Stimulated activated CD4-positive, alpha-beta T cell treated with anti-CD3 and anti-CD28 coated beads, Interleukin-12 subunit alpha, Interleukin-12 subunit beta, amount 100 ng/mL, for 48 hours (primary cell): ENCODE measurements around the gene POLK.
"Not testable (repeated sequence)": the region's sequence is repeated elsewhere in the genome, so short reads cannot be mapped to it uniquely, and the experiment has no call there.

Source experiments
- DNase-seq, 3 donors: peaks; one replicate each; pipeline ENCODE4 v3.0.0-alpha.2; 2020; ENCODE audit warnings: low read depth in 2 of 3, low spot score in 1 of 3

Gene POLK

DNA sequence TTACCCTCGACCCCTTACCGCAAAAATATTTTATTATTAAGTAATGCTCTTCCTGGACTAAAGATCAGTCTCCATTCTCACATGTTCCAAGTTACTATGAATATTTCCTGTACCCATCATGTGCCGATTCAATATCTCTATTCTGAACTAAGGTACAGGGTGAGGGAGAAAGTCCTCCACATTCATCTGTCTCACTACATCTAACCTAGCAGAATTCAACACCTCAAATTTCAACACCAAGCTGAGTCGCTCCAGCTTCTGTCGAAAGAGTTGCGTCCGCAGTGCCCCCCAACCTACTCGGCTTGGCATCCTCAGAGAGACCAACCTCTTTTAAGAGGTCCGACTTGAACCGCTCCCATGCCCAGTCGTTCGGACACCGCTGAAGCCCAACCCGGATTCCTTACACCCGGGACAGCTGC, 1.3 kb upstream of the POLK start:
- DNase-seq = no peak

DNA sequence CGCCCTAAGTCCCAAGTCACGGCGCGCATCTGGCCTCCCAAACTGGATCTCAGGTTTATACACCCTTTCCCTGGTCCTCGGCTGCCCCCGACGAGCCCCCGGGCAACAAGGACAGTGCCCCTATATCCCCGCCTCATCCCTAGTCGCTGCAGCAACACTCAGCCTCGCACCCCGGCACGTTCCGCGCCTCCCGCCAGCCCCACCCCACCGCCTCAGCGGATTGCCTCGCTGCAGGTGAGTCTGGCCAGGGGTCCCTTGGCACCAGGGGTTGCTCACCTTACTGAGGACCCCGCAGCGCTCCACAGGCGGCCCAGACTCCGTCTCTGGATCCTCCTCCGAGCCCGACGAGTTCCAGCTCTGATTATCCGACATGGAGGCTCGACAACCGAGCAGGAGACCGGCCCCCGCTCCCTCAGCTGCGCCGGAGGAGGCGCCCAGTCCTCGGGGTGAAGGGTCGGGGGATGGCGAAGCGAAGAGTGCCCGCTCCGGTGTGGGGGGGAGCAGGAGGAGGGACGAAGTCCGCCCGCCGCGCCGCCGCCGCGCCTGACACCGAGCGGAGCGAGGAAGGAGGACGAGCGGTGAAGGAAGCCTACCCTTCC, 756 bp upstream of the POLK start:
- DNase-seq = peak in 2 of 3 donors; percentile 7 to 21

DNA sequence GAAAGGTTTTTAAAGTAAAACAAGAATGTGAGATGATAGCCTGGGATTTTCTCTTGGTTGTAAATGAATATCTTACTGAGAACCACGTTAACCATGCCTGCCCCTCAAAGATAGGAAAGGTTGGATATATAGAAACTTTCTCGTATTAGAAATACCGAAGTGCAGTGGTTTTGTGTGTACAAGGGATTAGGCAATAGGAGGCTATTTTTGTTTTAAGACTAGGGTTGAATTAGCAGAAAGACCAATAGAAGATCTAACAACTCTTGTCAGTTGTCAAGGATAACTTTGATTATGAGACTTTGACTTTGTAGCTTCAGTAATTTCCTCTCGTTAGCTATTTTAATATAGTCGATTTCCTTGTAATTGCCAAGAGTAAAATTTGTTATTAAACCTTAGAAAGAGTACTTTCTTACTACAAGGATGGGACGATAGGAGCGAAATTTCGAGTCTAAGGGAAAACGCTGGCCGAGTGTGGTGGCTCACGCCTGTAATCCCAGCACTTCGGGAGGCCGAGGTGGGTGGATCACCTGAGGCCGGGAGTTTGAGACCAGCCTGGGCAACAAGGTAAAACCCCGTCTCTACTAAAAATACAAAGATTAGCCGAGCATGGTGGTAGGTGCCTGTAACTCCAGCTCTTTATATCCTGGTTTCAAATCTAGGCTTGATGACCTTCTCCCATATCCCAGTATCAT, 838 bp downstream of the POLK start:
- no peak for DNase-seq

DNA sequence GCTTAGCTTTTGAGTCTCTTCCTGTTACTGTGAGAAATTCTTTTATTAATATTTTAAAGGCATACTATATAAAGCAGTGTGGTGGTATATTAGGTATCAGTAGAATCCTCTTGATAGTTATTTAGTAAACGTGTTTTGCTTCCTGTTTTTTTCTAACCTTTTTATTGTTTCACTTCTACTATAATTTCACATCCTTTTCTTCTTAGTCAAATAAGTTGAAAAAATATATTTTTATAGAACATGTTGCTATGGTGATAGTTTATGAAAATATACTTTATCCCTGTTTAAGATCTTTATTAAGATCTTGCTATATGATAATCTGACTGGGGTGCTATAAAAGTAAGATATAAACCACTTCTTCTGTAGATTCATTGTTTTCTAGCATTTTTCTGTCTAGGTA, 2.1 kb downstream of the POLK start:
- DNase-seq = no peak

DNA sequence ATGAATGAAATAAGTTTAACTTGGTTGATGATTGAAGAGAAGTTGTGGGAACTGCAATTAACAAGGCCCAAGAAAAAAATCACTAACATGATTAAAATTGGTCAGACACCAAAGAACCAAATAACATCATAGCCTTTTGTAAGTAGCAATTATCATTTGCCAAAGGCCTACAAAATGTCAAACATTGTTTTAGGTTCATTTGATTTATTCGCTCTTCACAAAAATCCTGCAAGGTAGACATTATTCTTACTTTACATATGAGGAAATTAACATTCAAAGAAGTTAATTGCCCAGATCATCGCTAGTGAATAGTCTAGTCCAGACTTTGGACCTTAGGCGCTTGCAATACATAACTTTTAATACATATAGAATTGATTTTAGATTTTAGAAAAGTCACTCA, 2.6 kb downstream of the POLK start:
- no peak for DNase-seq

DNA sequence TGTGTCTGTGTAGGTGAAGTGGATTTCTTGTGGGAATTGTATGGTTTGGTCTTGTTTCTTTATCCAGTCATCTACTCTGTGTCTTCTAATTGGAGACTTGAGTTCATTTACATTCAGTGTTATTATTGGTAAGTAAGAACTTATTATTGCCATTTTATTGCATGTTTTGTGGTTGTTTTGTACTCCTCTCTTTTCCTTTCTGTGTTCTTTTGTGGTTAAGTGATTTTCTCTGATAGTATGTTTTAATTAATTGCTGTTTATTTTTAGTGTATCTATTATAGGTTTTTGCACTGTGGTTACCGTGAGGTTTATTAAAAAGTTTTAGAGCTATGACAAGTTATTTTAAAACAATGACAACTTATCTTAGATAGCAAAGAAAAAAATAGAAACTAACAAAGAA, 8.1 kb downstream of the POLK start:
- DNase-seq = no peak

DNA sequence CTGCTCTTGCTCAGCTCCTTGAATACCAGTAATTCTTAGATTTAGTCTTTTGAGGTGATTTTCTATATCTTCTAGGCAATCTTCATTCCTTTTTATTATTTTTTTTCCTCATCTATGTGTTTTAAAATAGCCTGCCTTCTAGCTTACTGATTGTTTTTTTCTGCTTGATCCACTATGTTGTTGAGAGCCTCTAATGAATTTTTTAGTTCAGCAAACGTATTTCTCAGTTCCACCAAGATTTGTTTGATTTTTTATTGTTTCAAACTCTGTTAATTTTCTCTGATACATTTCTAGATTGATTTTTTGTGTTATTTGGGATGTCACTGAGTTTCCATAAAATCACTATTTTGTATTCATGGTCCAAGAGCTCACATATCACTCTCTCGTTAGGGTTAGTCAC, 9.5 kb downstream of the POLK start:
- no peak for DNase-seq

DNA sequence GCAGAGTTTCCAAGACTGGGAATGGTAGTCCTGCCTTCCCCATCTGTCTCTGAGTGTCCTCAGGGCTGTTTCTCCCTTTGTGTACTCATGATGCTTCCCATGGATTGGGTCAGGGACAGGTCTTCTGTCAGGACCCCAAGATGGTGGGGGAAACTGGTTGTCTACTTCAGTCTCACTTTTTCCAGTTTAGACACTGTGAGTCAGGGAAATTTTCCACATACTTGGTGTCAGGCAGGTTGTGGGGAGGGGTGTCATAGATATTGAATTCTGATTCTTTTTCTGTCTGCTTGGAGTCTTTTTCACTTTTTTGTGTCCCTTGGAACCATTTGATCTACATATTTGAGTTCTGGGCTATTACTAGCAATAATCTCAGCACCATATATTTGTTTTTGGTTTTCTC, 10.3 kb downstream of the POLK start:
- DNase-seq = no peak

DNA sequence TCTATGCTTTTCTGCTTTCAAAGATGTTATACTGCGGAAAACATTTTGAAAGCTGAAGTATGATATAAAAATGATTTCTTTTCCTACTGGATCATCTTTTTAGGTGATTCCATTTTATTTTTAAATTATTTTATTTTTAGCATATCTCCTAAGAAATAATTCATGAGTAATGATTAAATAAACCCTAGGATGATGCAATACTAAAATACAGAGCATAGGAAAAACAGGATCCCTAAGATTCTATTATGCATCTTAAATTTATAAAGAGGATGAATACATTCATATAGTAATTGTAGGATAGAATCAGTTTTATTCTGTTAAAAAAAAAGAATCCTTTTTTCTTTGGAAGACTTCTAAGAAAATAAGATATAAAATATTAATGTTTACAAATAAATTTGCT, 10.9 kb downstream of the POLK start:
- DNase-seq = no peak

DNA sequence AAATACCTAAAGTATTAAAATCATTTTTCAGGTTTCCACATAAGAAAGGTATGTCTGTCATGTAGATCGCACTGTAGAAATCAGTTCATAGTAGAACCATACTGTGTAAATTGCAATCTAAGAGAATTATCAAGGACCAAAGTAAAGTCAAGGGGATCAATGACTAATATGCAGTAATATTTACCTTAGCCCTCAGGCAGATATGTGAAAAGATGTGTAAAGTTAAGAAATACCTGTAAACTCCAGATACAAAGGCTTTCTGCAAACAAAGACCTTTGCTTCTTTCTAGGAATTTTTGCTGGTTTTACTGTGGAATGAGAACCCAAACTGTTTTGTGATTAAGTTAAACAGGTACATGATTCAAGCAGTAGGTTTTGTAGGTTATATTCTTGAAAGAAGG, 11.6 kb downstream of the POLK start:
- no peak for DNase-seq

DNA sequence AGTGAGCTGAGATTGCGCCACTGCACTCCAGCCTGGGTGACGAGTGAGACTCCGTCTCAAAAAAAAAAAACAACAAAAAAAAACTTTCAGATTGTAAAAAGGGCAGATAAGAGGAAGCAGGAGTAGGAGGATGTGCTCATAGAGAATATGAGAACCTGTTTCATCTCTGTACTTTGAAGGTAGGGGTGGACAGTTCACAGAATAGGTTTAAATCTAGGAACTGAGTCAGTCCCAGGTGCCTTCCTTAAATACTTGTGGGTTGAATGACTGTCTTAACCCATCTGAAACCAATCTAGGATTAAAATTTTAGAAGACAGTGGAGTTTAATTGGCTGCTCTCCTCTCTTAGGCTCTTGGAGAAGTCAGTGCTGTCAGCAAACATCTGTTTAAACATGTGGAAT, 12.4 kb downstream of the POLK start:
- no peak for DNase-seq

DNA sequence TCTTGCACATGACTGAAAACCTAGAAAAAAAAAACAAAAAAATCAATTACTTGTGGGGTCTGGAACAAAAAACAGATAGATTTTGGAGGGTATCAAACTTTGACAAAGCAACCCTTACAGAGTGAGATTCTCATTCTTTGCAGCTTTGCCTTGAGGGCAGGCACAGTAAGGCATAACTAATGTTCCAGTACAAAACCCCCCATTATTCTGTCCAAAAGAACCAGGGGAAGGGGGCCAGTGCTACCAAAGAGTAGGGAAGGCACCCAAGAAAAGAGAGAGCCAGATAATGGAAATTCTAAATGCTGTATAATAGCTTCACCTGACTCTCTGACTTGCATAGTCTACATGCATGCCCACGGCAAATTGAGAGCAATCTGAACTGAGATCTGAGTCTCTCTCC, 12.9 kb downstream of the POLK start:
- no peak for DNase-seq

DNA sequence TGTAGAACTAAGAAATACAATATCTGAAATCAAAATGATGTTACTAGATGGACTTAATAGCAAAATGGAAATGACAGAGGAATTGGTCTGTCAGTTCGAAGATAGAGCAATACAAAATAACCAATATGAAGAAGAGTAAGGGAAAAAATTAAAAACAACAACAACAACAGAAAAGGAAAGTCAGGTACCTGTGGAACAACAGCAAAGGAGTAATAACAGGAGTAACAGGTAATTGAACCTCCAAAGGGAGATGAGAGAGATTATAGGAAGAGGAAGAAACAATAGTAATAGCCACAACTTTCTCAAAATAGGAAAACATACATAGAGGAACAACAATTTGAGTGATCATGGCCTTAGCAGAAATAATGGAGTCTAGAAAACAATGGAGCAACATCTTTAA, 13.7 kb downstream of the POLK start:
- DNase-seq = no peak

DNA sequence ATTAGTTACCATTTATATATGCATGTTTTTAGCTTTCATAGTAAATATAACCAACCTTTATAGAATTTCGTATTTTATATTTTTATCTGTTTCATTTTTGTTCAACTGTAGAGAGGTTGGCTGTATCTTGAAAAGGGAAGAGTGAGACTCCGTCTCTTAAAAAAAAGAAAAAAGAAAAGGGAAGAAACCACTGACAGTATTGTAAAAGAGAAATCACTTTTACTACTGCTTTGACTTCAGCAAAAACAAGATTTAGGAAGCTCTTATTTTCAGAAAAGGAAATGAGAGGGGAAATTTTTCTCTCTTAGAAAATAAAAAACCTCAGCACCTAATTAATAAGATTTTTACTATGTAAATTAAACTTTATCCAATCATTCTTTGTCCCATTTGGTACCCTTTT, 14.4 kb downstream of the POLK start:
- no peak for DNase-seq

DNA sequence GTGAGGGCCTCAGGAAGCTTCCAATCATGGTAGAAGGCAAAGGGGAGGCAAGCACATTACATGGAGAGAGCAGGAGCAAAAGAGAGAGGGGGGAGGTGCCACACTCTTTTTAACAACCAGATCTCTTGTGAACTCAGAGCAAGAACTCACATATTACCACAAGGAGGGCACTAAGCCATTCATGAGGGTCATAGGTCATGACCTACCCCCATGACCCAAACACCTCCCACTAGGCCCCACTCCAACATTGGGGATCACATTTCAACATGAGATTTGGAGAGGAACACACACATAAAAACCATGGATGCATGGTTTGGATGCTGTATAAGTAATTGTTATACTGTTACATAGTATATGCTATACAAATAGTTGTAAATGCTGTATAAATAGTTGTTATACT, 17.5 kb downstream of the POLK start:
- no peak for DNase-seq

DNA sequence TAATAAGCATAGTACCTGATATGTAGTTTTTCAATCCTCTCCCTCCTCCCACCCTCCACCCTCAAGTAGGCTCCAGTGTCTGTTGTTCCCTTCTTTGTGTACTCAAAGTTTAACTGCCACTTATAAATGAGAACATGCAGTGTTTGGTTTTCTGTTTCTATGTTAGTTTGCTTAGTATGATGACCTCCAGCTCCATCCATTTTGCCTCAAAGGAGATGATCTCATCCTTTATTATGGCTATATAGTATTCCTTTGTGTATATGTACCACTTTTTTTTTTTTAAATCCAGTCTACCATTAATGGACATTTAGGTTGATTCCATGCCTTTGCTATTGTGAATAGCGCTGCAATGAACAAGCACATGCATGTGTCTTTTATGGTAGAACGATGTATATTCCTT, 20.5 kb downstream of the POLK start:
- no peak for DNase-seq

DNA sequence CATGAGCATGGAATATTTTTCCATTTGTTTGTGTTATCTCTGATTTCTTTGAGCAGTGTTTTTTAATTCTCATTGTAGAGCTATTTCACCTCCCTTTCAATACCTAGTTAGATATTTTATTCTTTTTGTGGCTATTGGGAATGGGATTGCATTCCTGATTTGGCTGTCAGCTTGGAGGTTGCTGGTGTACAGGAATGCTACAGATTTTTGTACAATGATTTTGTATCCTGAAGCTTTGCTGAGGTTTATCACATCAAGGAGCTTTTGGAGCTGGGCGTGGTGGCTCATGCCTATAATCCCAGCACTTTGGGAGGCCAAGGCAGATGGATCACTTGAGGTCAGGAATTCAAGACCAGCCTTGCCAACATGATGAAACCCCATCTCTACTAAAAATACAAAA, 22.0 kb downstream of the POLK start:
- DNase-seq = not testable (repeated sequence)

DNA sequence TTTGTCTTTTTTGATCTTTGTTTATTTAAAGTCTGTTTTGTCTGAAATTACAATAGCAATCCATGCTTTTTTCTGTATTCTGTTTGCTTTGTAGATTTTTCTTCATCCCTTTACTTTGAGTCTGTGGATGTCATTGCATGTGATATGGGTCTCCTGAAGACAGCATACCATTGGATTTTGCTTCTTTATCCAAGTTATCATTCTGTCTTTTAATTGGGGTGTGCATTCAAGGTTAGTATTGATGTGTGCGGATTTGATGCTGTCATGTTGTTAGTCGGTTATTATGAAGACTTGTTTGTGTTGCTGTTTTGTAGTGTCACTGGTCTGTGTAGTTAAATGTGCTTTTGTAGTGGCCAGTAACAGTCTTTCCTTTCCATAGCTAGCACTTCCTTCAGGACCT, 23.0 kb downstream of the POLK start:
- DNase-seq = no peak

DNA sequence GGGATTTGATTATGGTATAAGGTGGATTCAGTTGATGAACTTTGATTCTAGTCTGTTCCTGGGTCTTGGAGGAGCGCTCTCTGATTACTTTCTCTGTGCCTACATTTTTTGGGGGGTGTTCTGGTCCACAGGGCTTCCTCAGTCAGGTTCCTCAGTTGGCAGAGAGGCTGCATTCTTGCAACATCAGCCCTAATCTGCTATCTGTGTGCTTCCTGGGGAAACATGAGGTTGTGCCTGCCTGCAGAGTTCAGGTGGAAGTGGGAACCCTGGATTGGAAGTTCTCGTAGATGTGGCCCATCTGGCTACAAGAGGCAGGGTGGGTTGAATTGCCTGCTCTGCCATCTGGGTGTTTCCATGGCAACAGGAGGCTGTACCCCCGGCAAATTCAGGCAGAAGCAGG, 24.5 kb downstream of the POLK start:
- DNase-seq = no peak

DNA sequence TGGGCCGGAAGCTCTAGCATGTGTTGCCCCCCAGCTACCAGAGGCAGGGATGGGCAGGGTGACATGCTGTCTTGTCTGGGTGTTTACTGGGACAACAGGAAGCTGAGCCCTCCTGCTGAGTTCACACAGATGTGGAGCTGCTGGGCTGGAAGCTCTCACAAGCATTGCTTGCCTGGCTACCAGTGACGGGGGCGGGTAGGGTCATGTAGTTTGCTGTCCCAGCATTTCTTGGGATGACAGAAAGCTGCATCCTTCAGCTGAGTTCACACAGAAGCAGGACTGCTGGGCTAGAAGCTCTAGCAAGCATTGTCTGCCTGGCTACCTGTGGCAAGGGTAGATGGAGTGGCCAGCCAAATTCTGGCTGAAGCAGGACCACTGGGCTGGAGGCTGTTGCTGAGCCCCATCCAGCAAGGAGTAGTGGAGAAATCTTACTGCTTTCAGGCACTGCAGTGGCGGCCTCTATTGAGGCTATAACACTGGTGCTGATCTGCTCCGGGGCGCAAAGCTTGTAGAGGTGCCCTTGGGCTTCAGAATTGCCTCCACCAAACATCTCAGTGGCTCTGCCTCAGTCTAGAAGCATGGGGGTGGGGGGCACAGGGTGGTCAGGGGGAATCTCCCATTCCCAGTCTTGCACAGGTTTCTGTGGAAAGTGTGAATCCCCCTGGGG, 25.1 kb downstream of the POLK start:
- DNase-seq = no peak

DNA sequence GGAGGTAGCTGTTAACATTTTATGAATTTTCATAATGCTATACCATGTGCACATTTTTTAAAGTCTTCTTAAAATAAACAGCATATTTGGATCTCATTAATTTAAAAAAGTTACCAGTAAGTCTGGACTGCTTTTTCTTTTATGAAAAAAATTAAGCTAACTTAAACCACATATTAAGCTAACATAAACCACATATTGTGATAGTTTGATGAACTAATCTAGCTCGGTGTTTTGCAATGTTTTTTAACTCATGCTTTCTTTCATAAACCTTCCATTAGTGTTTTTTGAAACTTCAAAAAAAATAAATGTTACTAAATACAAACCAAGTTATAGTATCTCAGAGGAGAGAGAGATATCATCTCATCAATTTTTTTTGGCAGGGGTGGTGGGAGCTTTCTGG, 26.5 kb downstream of the POLK start:
- no peak for DNase-seq

DNA sequence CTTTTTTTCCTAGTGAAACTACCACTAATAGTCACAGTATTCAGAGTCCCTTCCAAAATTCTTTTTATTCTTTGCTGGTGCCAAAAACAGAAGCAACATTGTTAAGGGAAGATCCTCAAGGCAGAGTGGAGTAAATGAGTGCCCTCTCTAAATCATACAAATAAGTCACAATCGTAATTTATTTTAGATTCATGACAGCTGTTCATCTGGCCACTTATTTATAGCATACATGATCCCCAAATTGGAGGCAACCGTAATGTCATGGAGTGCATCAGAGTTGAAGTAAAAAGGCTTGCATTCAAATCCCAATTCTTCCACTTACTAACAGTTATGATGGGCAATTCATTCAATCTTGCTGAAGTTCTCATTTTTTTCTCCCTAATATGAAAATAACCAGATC, 33.4 kb downstream of the POLK start:
- no peak for DNase-seq

DNA sequence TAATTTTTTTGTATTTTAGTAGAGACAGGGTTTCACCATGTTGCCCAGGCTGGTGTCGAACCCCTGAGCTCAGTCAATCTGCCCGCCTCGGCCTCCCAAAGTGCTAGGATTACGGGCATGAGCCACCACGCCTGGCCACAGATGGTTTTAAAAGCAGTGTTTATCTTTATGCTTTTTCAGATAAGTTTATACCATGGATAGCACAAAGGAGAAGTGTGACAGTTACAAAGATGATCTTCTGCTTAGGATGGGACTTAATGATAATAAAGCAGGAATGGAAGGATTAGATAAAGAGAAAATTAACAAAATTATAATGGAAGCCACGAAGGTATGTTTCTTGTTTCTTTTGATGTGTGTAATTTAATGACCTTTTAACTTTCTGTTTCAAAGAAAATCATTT, 35.1 kb downstream of the POLK start:
- DNase-seq = no peak
